PC-9 (cell line): ENCODE results near the gene LOXL3. TPM values are rescaled to one million over a fixed set of nuclear protein-coding genes. Genes with fewer than 3 reads are reported as not detected.

Experiments used
- BruUV-seq: library from RNA; stranded (reverse); fragments of 400-500 nt; replicated peaks from 2 replicates; lab custom pipeline; 2021; lab: Mats Ljungman, UMichigan
- CTCF ChIA-PET: fragments of 300-600 bp; sonication (Branson Sonifier 250); formaldehyde crosslinking; loops from one replicate; lab custom pipeline; 2022; ENCODE audit warnings: antibody characterized with exemption; lab: Charles Lee
- POLR2A ChIA-PET: fragments of 300-600 bp; sonication (Branson Sonifier 250); formaldehyde crosslinking; loops from one replicate; lab custom pipeline; 2022; ENCODE audit warnings: antibody characterized with exemption; ENCODE audit not compliant: unreplicated experiment; lab: Charles Lee
- DNase-seq, 2 experiments: peaks; one replicate each; pipeline versions ENCODE4 v3.0.0 to v3.0.0-alpha.2; 2015 to 2022; ENCODE audit warnings: mixed read lengths in 1 of 2
- H2AFZ ChIP-seq: fragments of 200-600 bp; sonication (generic); 2 replicates; pipeline ENCODE4 v1.8.1; 2017; ENCODE audit warnings: antibody characterized with exemption
- H3F3A ChIP-seq: fragments of 200-600 bp; sonication (generic); 2 replicates; pipeline ENCODE4 v1.8.1; 2017; ENCODE audit warnings: antibody characterized with exemption, mild to moderate bottlenecking, low read depth; ENCODE audit not compliant: insufficient read depth
- H3K27ac ChIP-seq: fragments of 200-600 bp; sonication (generic); 2 replicates; pipeline ENCODE4 v1.6.1; 2016; ENCODE audit warnings: mixed run types
- H3K27me3 ChIP-seq: fragments of 200-600 bp; sonication (generic); 2 replicates; pipeline ENCODE4 v1.6.1; 2016; ENCODE audit warnings: low read depth, mixed run types; ENCODE audit not compliant: insufficient read depth
- H3K36me3 ChIP-seq: fragments of 200-600 bp; sonication (generic); 2 replicates; pipeline ENCODE4 v1.6.1; 2016; ENCODE audit warnings: low read depth, mixed run types
- H3K4me1 ChIP-seq: fragments of 200-600 bp; sonication (generic); replicated peaks from 2 replicates; pipeline ENCODE4 v1.6.1; 2016; ENCODE audit warnings: mixed run types; ENCODE audit not compliant: insufficient read depth
- H3K4me2 ChIP-seq: fragments of 200-600 bp; sonication (generic); 2 replicates; pipeline ENCODE4 v1.6.1; 2017; ENCODE audit warnings: mixed run types
- H3K4me3 ChIP-seq: fragments of 200-600 bp; sonication (generic); 2 replicates; pipeline ENCODE4 v1.6.1; 2016; ENCODE audit warnings: mixed run types
- H3K79me2 ChIP-seq: fragments of 200-600 bp; sonication (generic); 2 replicates; pipeline ENCODE4 v1.6.1; 2017; ENCODE audit warnings: low read depth, mixed run types
- H3K9me2 ChIP-seq: fragments of 200-600 bp; sonication (generic); 2 replicates; pipeline ENCODE4 v1.8.1; 2017; ENCODE audit warnings: mild to moderate bottlenecking; ENCODE audit not compliant: insufficient read depth
- H3K9me3 ChIP-seq: fragments of 200-600 bp; sonication (generic); 2 replicates; pipeline ENCODE4 v1.8.1; 2016; ENCODE audit warnings: low read depth; ENCODE audit not compliant: insufficient read depth
- H4K20me1 ChIP-seq: fragments of 200-600 bp; sonication (generic); 2 replicates; pipeline ENCODE4 v1.8.1; 2017; ENCODE audit not compliant: insufficient read depth
- CTCF ChIP-seq: fragments of 200-600 bp; sonication (generic); conservative IDR thresholded peaks from 2 replicates; pipeline ENCODE4 v1.6.1; 2017; ENCODE audit warnings: mixed run types, antibody characterized with exemption, mild to moderate bottlenecking, moderate library complexity
- EZH2 ChIP-seq: fragments of 200-600 bp; sonication (generic); IDR thresholded peaks from 2 replicates; pipeline ENCODE4 v1.8.0; 2017; ENCODE audit warnings: antibody characterized with exemption, low read depth
- intact Hi-C: fragments of 100-400 bp; cut with micrococcal nuclease; formaldehyde crosslinking; loops from one replicate; pipeline ENCODE4 v1.10.0; 2022; ENCODE audit not compliant: unreplicated experiment
- total RNA-seq: library from RNA; stranded (reverse); gene quantifications from 2 replicates; pipeline ENCODE4 v1.2.3, GENCODE V29; 2021

The LOXL3 gene
- total RNA-seq, 1 experiment from 2014 or later: 3.1 TPM

DNA sequence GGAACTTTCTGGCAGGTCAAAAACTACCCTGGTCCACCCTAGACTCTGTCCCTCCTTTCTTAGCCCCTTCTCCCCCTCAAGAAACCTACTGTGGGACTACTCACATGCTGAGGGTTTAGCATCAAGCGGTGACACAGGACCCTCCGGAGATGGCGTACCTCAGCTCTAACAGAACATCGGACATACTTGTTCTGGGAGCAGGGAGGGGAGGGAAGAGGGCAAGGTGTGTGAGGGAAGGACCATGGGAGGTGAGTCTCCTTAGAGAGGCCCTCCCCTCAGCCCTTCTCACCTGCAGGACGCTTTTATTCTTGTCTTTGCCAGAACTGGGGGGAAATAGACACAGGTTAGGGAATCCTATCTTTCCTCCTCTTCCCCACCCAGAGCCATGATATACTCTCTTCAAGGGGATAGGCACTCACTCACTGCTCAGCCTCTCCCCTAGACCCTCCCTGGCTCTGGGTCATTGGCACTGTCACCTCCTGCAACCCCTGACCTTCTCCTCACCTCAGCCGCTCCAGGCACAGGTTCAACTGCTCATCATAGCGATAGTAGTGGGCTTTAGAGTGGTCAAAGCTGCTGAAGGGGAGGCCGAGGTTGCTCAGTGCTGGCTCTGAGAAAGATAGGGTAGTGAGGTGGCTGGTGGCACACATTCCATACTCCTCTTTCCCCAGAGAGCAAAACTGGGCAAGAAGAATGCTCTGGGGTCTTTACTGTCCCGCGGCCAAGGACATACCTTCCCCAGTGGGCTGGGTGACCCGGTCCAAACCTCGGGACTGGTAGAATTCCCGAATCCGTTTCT lies 48.1 kb downstream of the LOXL3 start:
- DNase-seq: no peak
- Histone ChIP-seq H3K9me3 (no peaks in the 10 kb centered on the region), H3K36me3 (0 out of 2 replicates have a peak, but pooled peaks cover 10% of the 10 kb centered on the region), H3K9me2 (no peaks in the 10 kb centered on the region), H2AFZ (no peak overlapping the region), H3K4me2 (peak overlapping the region; percentile 99), H3K4me3 (peak overlapping the region; percentile 64; the same call in 1 of the 2 replicates), H3K27ac (no peak overlapping the region), H3F3A (peaks cover 29% of the 10 kb centered on the region; the same call in 1 of the 2 replicates), H3K4me1 (peaks cover 26% of the 10 kb centered on the region), H4K20me1 (no peaks in the 10 kb centered on the region), H3K79me2 (peaks cover 23% of the 10 kb centered on the region), H3K27me3 (no peaks in the 10 kb centered on the region)
- ChIA-PET CTCF (no interaction called here), POLR2A (no interaction called here)
- TF ChIP-seq EZH2: no peak
- TF ChIP-seq CTCF: no peak
- no TSS peak for BruUV-seq
- intact Hi-C loops: loop anchor here (2.0 to 10.0 kb wide), 2 partner anchors 51 to 339 kb away; partner anchors contain the start of gene INO80B

GRCh38 chr2:74504591-74504990 lies 49.2 kb downstream of the LOXL3 start:
- TF ChIP-seq CTCF: no peak
- 0 out of 2 replicates have a peak, but pooled peaks cover 10% of the 10 kb centered on the region for H3K36me3 ChIP-seq
- no peaks in the 10 kb centered on the region for H3K9me3 ChIP-seq
- peaks cover 35% of the 10 kb centered on the region; the same call in 1 of the 2 replicates for H3F3A ChIP-seq
- H4K20me1 ChIP-seq: no peaks in the 10 kb centered on the region
- DNase-seq: no peak
- no peaks in the 10 kb centered on the region for H3K9me2 ChIP-seq
- H3K4me2 ChIP-seq: no peak overlapping the region
- no peak overlapping the region for H3K27ac ChIP-seq
- intact Hi-C loops: loop anchor here (10.0 kb wide), 1 partner anchor 340 kb away; no protein-coding TSS in a partner anchor
- H3K4me1 ChIP-seq: peaks cover 26% of the 10 kb centered on the region
- peaks cover 23% of the 10 kb centered on the region for H3K79me2 ChIP-seq
- H3K4me3 ChIP-seq: no peak overlapping the region
- H3K27me3 ChIP-seq: no peaks in the 10 kb centered on the region
- POLR2A ChIA-PET: no interaction called here
- H2AFZ ChIP-seq: no peak overlapping the region
- BruUV-seq: no TSS peak
- CTCF ChIA-PET: no interaction called here

- no peak overlapping the region for H3K27ac ChIP-seq
- H3K9me2 ChIP-seq: no peaks in the 10 kb centered on the region
- H3K79me2 ChIP-seq: peaks cover 26% of the 10 kb centered on the region
- TF ChIP-seq CTCF: no peak
- no peak for TF ChIP-seq EZH2
- peaks cover 35% of the 10 kb centered on the region; the same call in 1 of the 2 replicates for H3F3A ChIP-seq
- no peak overlapping the region for H3K4me2 ChIP-seq
- DNase-seq: no peak
- POLR2A ChIA-PET: no interaction called here
- peaks cover 27% of the 10 kb centered on the region for H3K4me1 ChIP-seq
- H4K20me1 ChIP-seq: no peaks in the 10 kb centered on the region
- H3K36me3 ChIP-seq: 0 out of 2 replicates have a peak, but pooled peaks cover 10% of the 10 kb centered on the region
- H3K27me3 ChIP-seq: no peaks in the 10 kb centered on the region
- H3K4me3 ChIP-seq: no peak overlapping the region
- no TSS peak for BruUV-seq
- intact Hi-C loops: loop anchor here (10.0 kb wide), 1 partner anchor 341 kb away; no protein-coding TSS in a partner anchor
- no peak overlapping the region for H2AFZ ChIP-seq
- no peaks in the 10 kb centered on the region for H3K9me3 ChIP-seq
- CTCF ChIA-PET: no interaction called here
Measured at GRCh38 chr2:74503506-74504475, 50.0 kb downstream of the LOXL3 start.
